Heart left ventricle (tissue), 16 donors: Measurements from ENCODE around the gene CLEC11A. TPM values are rescaled to one million over a fixed set of nuclear protein-coding genes. Genes with fewer than 3 reads are reported as not detected.

Source experiments
- ATAC-seq, 4 donors: fragments of 200-7000 bp; cut with Tn5 transposase; one replicate each; pipeline ENCODE4 v1.9.1; 2020 to 2022; ENCODE audit warnings: moderate library complexity in 4 of 4, mild to moderate bottlenecking in 3 of 4, moderate number of reproducible peaks in 1 of 4
- DNase-seq, 5 donors: peaks; one replicate each; pipeline ENCODE4 v3.0.0-alpha.2; 2020
- H3K27ac ChIP-seq, 12 donors: fragments of 200-600 bp; sonication (generic) in 4 of 12; one replicate each; pipeline versions ENCODE4 v1.5.0 to v1.8.0; 2016 to 2022; ENCODE audit warnings: mild to moderate bottlenecking in 2 of 12
- H3K27me3 ChIP-seq, 9 donors: fragments of 200-600 bp; sonication (generic) in 2 of 9; one replicate each; pipeline versions ENCODE4 v1.5.1 to v1.8.0; 2016 to 2022; ENCODE audit warnings: mild to moderate bottlenecking in 3 of 9
- H3K36me3 ChIP-seq, 9 donors: fragments of 200-600 bp; sonication (generic) in 2 of 9; one replicate each; pipeline versions ENCODE4 v1.5.0 to v1.8.0; 2018 to 2022; ENCODE audit warnings: mild to moderate bottlenecking in 2 of 9
- H3K4me1 ChIP-seq, 12 donors: fragments of 200-600 bp; sonication (generic) in 4 of 12; one replicate each; pipeline versions ENCODE4 v1.5.0 to v1.8.0; 2016 to 2022; ENCODE audit warnings: mild to moderate bottlenecking in 3 of 12
- H3K4me3 ChIP-seq, 12 donors: fragments of 200-600 bp; sonication (generic) in 4 of 12; one replicate each; pipeline versions ENCODE4 v1.5.0 to v1.8.0; 2017 to 2022; ENCODE audit warnings: mild to moderate bottlenecking in 9 of 12, moderate library complexity in 4 of 12
- H3K9me3 ChIP-seq, 12 donors: fragments of 200-600 bp; sonication (generic) in 4 of 12; one replicate each; pipeline versions ENCODE4 v1.5.0 to v1.8.0; 2016 to 2022; ENCODE audit warnings: mild to moderate bottlenecking in 1 of 12
- POLR2A ChIP-seq, 2 donors: fragments of 450-650 bp; IDR thresholded peaks; one replicate each; pipeline ENCODE4 v1.6.1; 2017; ENCODE audit warnings: antibody characterized with exemption in 2 of 2, mild to moderate bottlenecking in 2 of 2, moderate library complexity in 2 of 2
- WGBS, 4 donors: extraction: QIAGEN DNeasy Blood & Tissue Kit in 2 of 4; methylation state at CpG; one replicate each; pipeline versions ENCODE4 v1.1.5 to v1.1.7; 2013 to 2018; 5-methylcytosine and 5-hydroxymethylcytosine counted together
- intact Hi-C, 10 donors: fragments of 100-400 bp; cut with DNase I; formaldehyde crosslinking; loops; one replicate each; pipeline versions ENCODE4 v1.11.1 to v1.14.2; 2022
- polyA plus RNA-seq, 2 donors: library from polyadenylated mRNA; stranded (reverse); fragments of 200-250 nt; gene quantifications; one replicate each; pipeline ENCODE4 v1.2.3, GENCODE V29; 2013
- total RNA-seq, 9 donors: library from RNA; depleted of rRNA in 2 of 9; stranded (reverse); fragments of >200 nt in 2 of 9; fragmentation: NEBNext Ultra II Directional in 3 of 9; extraction: Animal tissue kit (Norgen Biotek cat#: 25700) in 3 of 9; gene quantifications; one replicate each; pipeline versions ENCODE4 v1.1.0 to v1.2.4, GENCODE V29; 2016 to 2023
- TF ChIP-seq, protein P1 (sequence below), 12 donors: fragments of 200-600 bp; sonication (generic) in 4 of 12; IDR thresholded peaks; one replicate each; pipeline versions ENCODE4 v1.5.0 to v1.8.0; 2018 to 2022; ENCODE audit warnings: antibody characterized with exemption in 12 of 12, mild to moderate bottlenecking in 5 of 12
- donor health status: ischemic (EF 13 %, LVEDD 7.1; RV severe dilation, severe dysfunction).
- donor health status: healthy with polysubstance abuse.
- donor health status: DM: no; HTN: yes; CAD: no.
- donor health status: DM: no; HTN: no; CAD: no.
- donor health status: ischemic (EF 25% LVEDD 6.9; RV normal size, moderate dysfunction).
- donor health status: ischemic (EF 25% LVEDD 5.7; RV mildly dilated, moderate dysfunction).
- donor health status: healthy.
- donor health status: DM: yes; HTN: yes; CAD: no.
- donor health status: ischemic (EF 35%, LVEDD 5.7; RV mildly dilated, moderate dysfunction).
- donor health status: nonischemic (EF 11% LVEDD 7.7; RV severe dilation, severe dysfunction).
- donor health status: DM: yes; HTN: yes; CAD: no.
- donor health status: PGD.
- donor health status: ischemic (EF 29% LVEDD 5.4; RV normal size, mild dysfunction).
- donor health status: nonischemic (EF 23%, LVEDD 6.1; RV moderate dilation, normal function).

CLEC11A gene
- total and polyA plus RNA-seq, 11 donors, result 2.4 to 16.6 (median 4.2) TPM

DNA sequence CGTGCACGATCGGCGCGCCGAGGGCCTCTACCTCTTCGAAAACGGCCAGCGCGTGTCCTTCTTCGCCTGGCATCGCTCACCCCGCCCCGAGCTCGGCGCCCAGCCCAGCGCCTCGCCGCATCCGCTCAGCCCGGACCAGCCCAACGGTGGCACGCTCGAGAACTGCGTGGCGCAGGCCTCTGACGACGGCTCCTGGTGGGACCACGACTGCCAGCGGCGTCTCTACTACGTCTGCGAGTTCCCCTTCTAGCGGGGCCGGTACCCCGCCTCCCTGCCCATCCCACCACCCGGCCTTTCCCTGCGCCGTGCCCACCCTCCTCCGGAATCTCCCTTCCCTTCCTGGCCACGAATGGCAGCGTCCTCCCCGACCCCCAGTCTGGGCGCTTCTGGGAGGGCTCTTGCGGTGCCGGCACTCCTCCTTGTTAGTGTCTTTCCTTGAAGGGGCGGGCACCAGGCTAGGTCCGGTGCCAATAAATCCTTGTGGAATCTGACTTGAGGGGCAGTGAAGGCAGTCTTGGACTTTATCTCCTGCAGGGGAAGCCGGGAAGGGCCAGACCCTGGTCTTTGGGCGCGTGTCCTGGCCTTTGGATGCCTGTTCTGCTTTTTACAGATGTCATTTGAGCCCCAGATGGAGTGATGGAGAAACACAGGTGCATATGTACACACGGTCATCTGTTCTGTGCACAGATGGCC lies 2.2 kb downstream of the CLEC11A start:
- H3K27ac ChIP-seq, result peak overlapping the region in 8 of 12 donors; percentile 38 to 72 (median 62)
- WGBS, 4 donors, result 3 to 7% (median 4%) methylated on average over 27 to 52 of the region's 52 CpGs
- DNase-seq (peak in 1 of 5 donors; percentile 47), ATAC-seq (peak in 2 of 4 donors; percentile 36 to 39)
- H3K4me1 ChIP-seq, result peaks cover 0 to 34% (median 5%) of the 10 kb centered on the region in 12 donors
- TF ChIP-seq POLR2A (IDR thresholded peaks at IDR 0.05), result peak in 1 of 2 donors; percentile 2
- TF ChIP-seq, protein P1, sequence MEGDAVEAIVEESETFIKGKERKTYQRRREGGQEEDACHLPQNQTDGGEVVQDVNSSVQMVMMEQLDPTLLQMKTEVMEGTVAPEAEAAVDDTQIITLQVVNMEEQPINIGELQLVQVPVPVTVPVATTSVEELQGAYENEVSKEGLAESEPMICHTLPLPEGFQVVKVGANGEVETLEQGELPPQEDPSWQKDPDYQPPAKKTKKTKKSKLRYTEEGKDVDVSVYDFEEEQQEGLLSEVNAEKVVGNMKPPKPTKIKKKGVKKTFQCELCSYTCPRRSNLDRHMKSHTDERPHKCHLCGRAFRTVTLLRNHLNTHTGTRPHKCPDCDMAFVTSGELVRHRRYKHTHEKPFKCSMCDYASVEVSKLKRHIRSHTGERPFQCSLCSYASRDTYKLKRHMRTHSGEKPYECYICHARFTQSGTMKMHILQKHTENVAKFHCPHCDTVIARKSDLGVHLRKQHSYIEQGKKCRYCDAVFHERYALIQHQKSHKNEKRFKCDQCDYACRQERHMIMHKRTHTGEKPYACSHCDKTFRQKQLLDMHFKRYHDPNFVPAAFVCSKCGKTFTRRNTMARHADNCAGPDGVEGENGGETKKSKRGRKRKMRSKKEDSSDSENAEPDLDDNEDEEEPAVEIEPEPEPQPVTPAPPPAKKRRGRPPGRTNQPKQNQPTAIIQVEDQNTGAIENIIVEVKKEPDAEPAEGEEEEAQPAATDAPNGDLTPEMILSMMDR (IDR thresholded peaks at IDR 0.05), result no peak
- H3K9me3 ChIP-seq, result no peaks in the 10 kb centered on the region
- peak overlapping the region; percentile 15 to 71 (median 62) for H3K4me3 ChIP-seq
- intact Hi-C loops, result no loop called here
- H3K27me3 ChIP-seq, result peaks cover 0 to 56% (median 20%) of the 10 kb centered on the region in 9 donors
- H3K36me3 ChIP-seq, result no peaks in the 10 kb centered on the region

DNA sequence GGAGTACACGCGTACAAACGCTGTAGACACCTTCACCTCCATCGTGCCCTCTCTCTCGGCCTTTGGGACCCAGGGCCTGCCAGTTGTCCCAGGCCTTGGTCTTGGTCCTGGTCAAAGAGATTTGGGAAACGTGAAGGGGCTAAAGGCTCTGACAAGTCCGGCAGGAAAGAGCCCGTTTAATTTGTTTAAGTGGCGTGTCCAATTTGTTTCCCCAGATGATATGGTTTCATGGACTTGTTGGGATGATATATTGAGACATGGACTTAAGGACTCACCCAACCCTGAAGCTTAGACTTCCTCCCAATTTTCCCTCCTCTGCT lies 2.7 kb downstream of the CLEC11A start:
- peaks cover 0 to 56% (median 20%) of the 10 kb centered on the region in 9 donors for H3K27me3 ChIP-seq
- no peaks in the 10 kb centered on the region for H3K36me3 ChIP-seq
- DNase-seq (no peak), ATAC-seq (no peak)
- H3K9me3 ChIP-seq, result no peaks in the 10 kb centered on the region
- H3K4me3 ChIP-seq, result peak overlapping the region in 9 of 12 donors; percentile 50 to 71 (median 66)
- intact Hi-C loops, result no loop called here
- H3K27ac ChIP-seq, result no peak overlapping the region
- WGBS, 4 donors, result 70 to 76% (median 73%) methylated on average over 9 of the region's 9 CpGs
- peaks cover 0 to 34% (median 5%) of the 10 kb centered on the region in 12 donors for H3K4me1 ChIP-seq
- TF ChIP-seq, protein P1 (IDR thresholded peaks at IDR 0.05), result no peak
- no peak for TF ChIP-seq POLR2A (IDR thresholded peaks at IDR 0.05)

DNA sequence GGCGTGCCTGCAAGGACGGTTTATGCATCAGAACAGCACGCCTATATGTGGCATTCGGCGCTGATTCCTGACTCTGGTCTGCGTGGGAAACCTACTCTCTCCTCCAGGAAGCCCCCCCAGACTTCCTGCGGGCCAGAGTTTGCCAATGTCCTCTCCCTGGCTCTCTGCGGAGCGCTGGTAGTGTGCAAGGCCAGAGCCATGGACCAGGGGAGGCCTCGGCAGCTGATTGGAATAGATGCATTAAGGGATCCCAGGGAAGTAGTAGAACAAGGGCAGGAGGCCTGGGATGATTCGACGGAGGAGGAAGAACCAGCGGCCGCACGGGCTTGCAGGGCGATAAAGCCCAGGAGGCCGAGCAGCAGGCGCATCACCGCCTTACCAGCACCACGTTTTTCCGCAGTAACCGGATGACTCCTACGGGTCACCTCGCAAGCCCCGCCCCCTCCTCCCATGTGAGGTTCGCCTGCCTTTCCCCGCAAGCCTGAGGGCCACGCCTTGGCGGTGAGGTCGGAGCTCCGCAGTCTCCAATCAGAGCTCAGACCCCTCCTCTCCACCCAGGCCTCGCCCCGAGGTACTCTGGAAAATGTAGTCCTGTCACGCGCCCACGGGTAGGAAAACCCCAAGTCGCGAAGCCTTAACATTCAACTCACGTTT lies 5.0 kb downstream of the CLEC11A start:
- Histone ChIP-seq H3K9me3 (no peaks in the 10 kb centered on the region), H3K4me1 (peaks cover 0 to 34% (median 5%) of the 10 kb centered on the region in 12 donors), H3K27ac (no peak overlapping the region), H3K36me3 (no peaks in the 10 kb centered on the region), H3K27me3 (peaks cover 0 to 53% (median 21%) of the 10 kb centered on the region in 9 donors), H3K4me3 (peak overlapping the region in 1 of 12 donors; percentile 17)
- no peak for TF ChIP-seq POLR2A (IDR thresholded peaks at IDR 0.05)
- TF ChIP-seq, protein P1 (IDR thresholded peaks at IDR 0.05), result no peak
- intact Hi-C loops, result no loop called here
- ATAC-seq, result peak in 3 of 4 donors; percentile 14 to 30 (median 25)
- WGBS, 4 donors, result 4 to 18% (median 12%) methylated on average over 15 to 39 of the region's 39 CpGs
- DNase-seq, result peak; percentile 71 to 88 (median 83)

DNA sequence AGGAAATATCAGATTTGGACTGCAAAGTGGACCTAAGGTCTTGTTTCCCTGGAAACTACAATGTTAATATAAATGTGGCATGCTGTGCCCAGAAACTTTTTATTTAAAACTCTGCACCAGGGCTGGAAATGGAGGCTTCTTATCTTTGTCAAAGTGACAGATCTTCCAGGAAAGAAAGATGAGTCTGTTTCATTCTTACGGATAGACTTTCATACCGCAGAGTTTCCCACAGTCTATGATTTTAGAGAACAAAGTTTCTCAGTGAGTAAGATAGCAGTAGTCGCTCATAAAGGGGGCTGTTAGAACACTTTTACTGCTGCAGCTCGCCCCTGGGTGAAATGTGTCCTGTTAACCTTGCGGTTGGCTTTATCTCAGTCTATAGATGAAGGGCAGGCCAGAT lies 6.7 kb downstream of the CLEC11A start:
- intact Hi-C loops, result no loop called here
- peaks cover 0 to 52% (median 6%) of the 10 kb centered on the region in 9 donors for H3K27me3 ChIP-seq
- 61 to 78% (median 64%) methylated on average over 5 of the region's 5 CpGs for WGBS, 4 donors

More for the DNA sequence above, 6.7 kb downstream of the CLEC11A start:
- Histone ChIP-seq H3K27ac (no peak overlapping the region), H3K4me1 (peaks cover 0 to 20% (median 5%) of the 10 kb centered on the region in 12 donors), H3K36me3 (no peaks in the 10 kb centered on the region), H3K9me3 (no peaks in the 10 kb centered on the region), H3K4me3 (no peak overlapping the region)
- ATAC-seq (no peak), DNase-seq (no peak)
- TF ChIP-seq, protein P1 (IDR thresholded peaks at IDR 0.05), result no peak
- TF ChIP-seq POLR2A (IDR thresholded peaks at IDR 0.05), result no peak
